ENCODE measurements around the gene SLC9A9. TPM values are rescaled to one million over a fixed set of nuclear protein-coding genes. Genes with fewer than 3 reads are reported as not detected.

Gene SLC9A9
- total RNA-seq, 1 donor from 2014 or later = 9.3 TPM

GRCh38 chr3:143380449-143380848, 467.8 kb downstream of the SLC9A9 start:
- no peak for DNase-seq (ENCODE audit: missing footprints)
- ATAC-seq = no peak
- intact Hi-C loops (cut with DNase I) = no loop called here

GRCh38 chr3:143375698-143376097, 472.6 kb downstream of the SLC9A9 start:
- ATAC-seq = no peak

GRCh38 chr3:143367171-143367570, 481.1 kb downstream of the SLC9A9 start:
- ATAC-seq (no peak), DNase-seq (ENCODE audit: missing footprints) (no peak)
- intact Hi-C loops (cut with DNase I) = no loop called here

More at GRCh38 chr3:143375698-143376097, 472.6 kb downstream of the SLC9A9 start:
- intact Hi-C loops (cut with DNase I) = no loop called here
- DNase-seq (ENCODE audit: missing footprints) = no peak

GRCh38 chr3:143366672-143367071, 481.6 kb downstream of the SLC9A9 start:
- ATAC-seq = no peak
- no peak for DNase-seq (ENCODE audit: missing footprints)
- intact Hi-C loops (cut with DNase I) = no loop called here

- ATAC-seq (no peak), DNase-seq (ENCODE audit: missing footprints) (no peak)
- intact Hi-C loops (cut with DNase I) = no loop called here
These were observed 484.3 kb downstream of the SLC9A9 start for GRCh38 chr3:143363949-143364348.

GRCh38 chr3:143363276-143363675, 485.0 kb downstream of the SLC9A9 start:
- DNase-seq (ENCODE audit: missing footprints) (no peak), ATAC-seq (no peak)
- intact Hi-C loops (cut with DNase I) = no loop called here

- intact Hi-C loops (cut with DNase I) = no loop called here
- no peak for ATAC-seq
- no peak for DNase-seq (ENCODE audit: missing footprints)
These were observed 485.9 kb downstream of the SLC9A9 start for GRCh38 chr3:143362115-143362991.

- ATAC-seq (no peak), DNase-seq (ENCODE audit: missing footprints) (no peak)
- intact Hi-C loops (cut with DNase I) = no loop called here
These were observed 486.7 kb downstream of the SLC9A9 start for GRCh38 chr3:143361589-143361988.

- DNase-seq (ENCODE audit: missing footprints) = no peak
- intact Hi-C loops (cut with DNase I) = no loop called here
- ATAC-seq = no peak
These were observed 488.0 kb downstream of the SLC9A9 start for GRCh38 chr3:143360244-143360643.

GRCh38 chr3:143358793-143359491, 489.3 kb downstream of the SLC9A9 start:
- DNase-seq (ENCODE audit: missing footprints) (no peak), ATAC-seq (no peak)
- intact Hi-C loops (cut with DNase I) = no loop called here

- no peak for ATAC-seq
- intact Hi-C loops (cut with DNase I) = no loop called here
- DNase-seq (ENCODE audit: missing footprints) = no peak
These were observed 490.0 kb downstream of the SLC9A9 start for GRCh38 chr3:143358155-143358792.

- ATAC-seq = no peak
- intact Hi-C loops (cut with DNase I) = no loop called here
- no peak for DNase-seq (ENCODE audit: missing footprints)
These were observed 490.6 kb downstream of the SLC9A9 start for GRCh38 chr3:143357700-143358099.

- no peak for ATAC-seq
- DNase-seq (ENCODE audit: missing footprints) = no peak
- intact Hi-C loops (cut with DNase I) = no loop called here
These were observed 491.4 kb downstream of the SLC9A9 start for GRCh38 chr3:143356839-143357238.

- intact Hi-C loops (cut with DNase I) = no loop called here
- ATAC-seq (peak; percentile 44), DNase-seq (ENCODE audit: missing footprints) (no peak)
These were observed 493.9 kb downstream of the SLC9A9 start for GRCh38 chr3:143354342-143354741.

GRCh38 chr3:143352850-143353550, 495.3 kb downstream of the SLC9A9 start:
- DNase-seq (ENCODE audit: missing footprints) = no peak
- peak; percentile 56 for ATAC-seq
- intact Hi-C loops (cut with DNase I) = no loop called here

GRCh38 chr3:143351895-143352608, 496.2 kb downstream of the SLC9A9 start:
- intact Hi-C loops (cut with DNase I) = no loop called here
- DNase-seq (ENCODE audit: missing footprints) (no peak), ATAC-seq (no peak)

- DNase-seq (ENCODE audit: missing footprints) (no peak), ATAC-seq (no peak)
- intact Hi-C loops (cut with DNase I) = no loop called here
These were observed 496.9 kb downstream of the SLC9A9 start for GRCh38 chr3:143351354-143351753.

- ATAC-seq (no peak), DNase-seq (ENCODE audit: missing footprints) (no peak)
- intact Hi-C loops (cut with DNase I) = no loop called here
These were observed 498.8 kb downstream of the SLC9A9 start for GRCh38 chr3:143349455-143349854.
